NCI-H748 (cell line): Measurements from ENCODE around the gene SLC13A2.
"Not testable (repeated sequence)": the region's sequence is repeated elsewhere in the genome, so short reads cannot be mapped to it uniquely, and the experiment has no call there.

ENCODE experiments used
- DNase-seq: peaks from one replicate; lab custom pipeline; 2025; ENCODE audit not compliant: unreplicated experiment; lab: John Stamatoyannopoulos, UW

The SLC13A2 gene

GRCh38 chr17:28511858-28512461, 38.5 kb downstream of the SLC13A2 start:
- DNase-seq, result no peak

GRCh38 chr17:28513476-28513875, 40.0 kb downstream of the SLC13A2 start:
- no peak for DNase-seq

GRCh38 chr17:28514561-28515002, 41.1 kb downstream of the SLC13A2 start:
- DNase-seq, result peak; percentile 37

- DNase-seq, result no peak
Measured at GRCh38 chr17:28515518-28515917, 42.1 kb downstream of the SLC13A2 start.

- no peak for DNase-seq
Measured at GRCh38 chr17:28518132-28518531, 44.7 kb downstream of the SLC13A2 start.

- DNase-seq, result no peak
Measured at GRCh38 chr17:28518578-28518977, 45.1 kb downstream of the SLC13A2 start.

- no peak for DNase-seq
Measured at GRCh38 chr17:28519236-28519635, 45.8 kb downstream of the SLC13A2 start.

GRCh38 chr17:28520687-28521086, 47.2 kb downstream of the SLC13A2 start:
- no peak for DNase-seq

- DNase-seq, result no peak
Measured at GRCh38 chr17:28521311-28522085, 48.1 kb downstream of the SLC13A2 start.

- not testable (repeated sequence) for DNase-seq
Measured at GRCh38 chr17:28522281-28522680, 48.8 kb downstream of the SLC13A2 start.

GRCh38 chr17:28523186-28523585, 49.7 kb downstream of the SLC13A2 start:
- DNase-seq, result no peak

- DNase-seq, result no peak
Measured at GRCh38 chr17:28523876-28524275, 50.4 kb downstream of the SLC13A2 start.

- DNase-seq, result no peak
Measured at GRCh38 chr17:28524476-28525424, 51.3 kb downstream of the SLC13A2 start.

GRCh38 chr17:28526381-28526780, 52.9 kb downstream of the SLC13A2 start:
- DNase-seq, result no peak

GRCh38 chr17:28527181-28527681, 53.8 kb downstream of the SLC13A2 start:
- no peak for DNase-seq

GRCh38 chr17:28527859-28528258, 54.4 kb downstream of the SLC13A2 start:
- DNase-seq, result no peak

GRCh38 chr17:28528327-28529012, 55.0 kb downstream of the SLC13A2 start:
- peak; percentile 16 for DNase-seq

GRCh38 chr17:28529013-28529400, 55.6 kb downstream of the SLC13A2 start:
- no peak for DNase-seq

- no peak for DNase-seq
Measured at GRCh38 chr17:28530250-28530649, 56.8 kb downstream of the SLC13A2 start.

- no peak for DNase-seq
Measured at GRCh38 chr17:28530926-28531325, 57.5 kb downstream of the SLC13A2 start.
